NOMO-1 treated with DMSO at 0.1 percent for 48 hours (cell line): ENCODE results near the gene SLC25A13.

Source experiments
- DNase-seq: peaks from one replicate; lab custom pipeline; 2025; ENCODE audit not compliant: unreplicated experiment; lab: John Stamatoyannopoulos, UW

Gene SLC25A13

GRCh38 chr7:96244244-96244991 lies 77.5 kb downstream of the SLC25A13 start:
- DNase-seq: no peak

- no peak for DNase-seq
These were observed 78.7 kb downstream of the SLC25A13 start for GRCh38 chr7:96243241-96243640.

- peak; percentile 97 for DNase-seq
These were observed 80.0 kb downstream of the SLC25A13 start for GRCh38 chr7:96241855-96242254.

- no peak for DNase-seq
These were observed 82.7 kb downstream of the SLC25A13 start for GRCh38 chr7:96238976-96239766.

GRCh38 chr7:96238474-96238873 lies 83.4 kb downstream of the SLC25A13 start:
- no peak for DNase-seq

- DNase-seq: no peak
These were observed 84.9 kb downstream of the SLC25A13 start for GRCh38 chr7:96237040-96237439.

- no peak for DNase-seq
These were observed 85.5 kb downstream of the SLC25A13 start for GRCh38 chr7:96236198-96237039.

- DNase-seq: no peak
These were observed 86.6 kb downstream of the SLC25A13 start for GRCh38 chr7:96235281-96235680.

- no peak for DNase-seq
These were observed 88.3 kb downstream of the SLC25A13 start for GRCh38 chr7:96233528-96234154.

GRCh38 chr7:96233084-96233483 lies 88.8 kb downstream of the SLC25A13 start:
- DNase-seq: no peak

GRCh38 chr7:96228760-96229159 lies 93.1 kb downstream of the SLC25A13 start:
- DNase-seq: no peak

- DNase-seq: no peak
These were observed 96.6 kb downstream of the SLC25A13 start for GRCh38 chr7:96225251-96225650.

- peak; percentile 93 for DNase-seq
These were observed 97.2 kb downstream of the SLC25A13 start for GRCh38 chr7:96224685-96225084.

- no peak for DNase-seq
These were observed 97.8 kb downstream of the SLC25A13 start for GRCh38 chr7:96224073-96224472.

GRCh38 chr7:96221888-96222287 lies 100.0 kb downstream of the SLC25A13 start:
- no peak for DNase-seq

- DNase-seq: no peak
These were observed 102.3 kb downstream of the SLC25A13 start for GRCh38 chr7:96219378-96220130.

- DNase-seq: no peak
These were observed 103.1 kb downstream of the SLC25A13 start for GRCh38 chr7:96218664-96219243.

GRCh38 chr7:96217147-96217546 lies 104.8 kb downstream of the SLC25A13 start:
- no peak for DNase-seq

GRCh38 chr7:96216373-96216772 lies 105.5 kb downstream of the SLC25A13 start:
- no peak for DNase-seq

- DNase-seq: no peak
These were observed 109.4 kb downstream of the SLC25A13 start for GRCh38 chr7:96212474-96212873.
